Measurements from ENCODE around the gene SULT2B1. TPM values are rescaled to one million over a fixed set of nuclear protein-coding genes. Genes with fewer than 3 reads are reported as not detected.
A peak's percentile ranks its signal among the peaks of the same experiment; 100 is the strongest.

SULT2B1 gene
- total RNA-seq, 2 donors from 2014 or later: 1.4 to 7.7 TPM

DNA sequence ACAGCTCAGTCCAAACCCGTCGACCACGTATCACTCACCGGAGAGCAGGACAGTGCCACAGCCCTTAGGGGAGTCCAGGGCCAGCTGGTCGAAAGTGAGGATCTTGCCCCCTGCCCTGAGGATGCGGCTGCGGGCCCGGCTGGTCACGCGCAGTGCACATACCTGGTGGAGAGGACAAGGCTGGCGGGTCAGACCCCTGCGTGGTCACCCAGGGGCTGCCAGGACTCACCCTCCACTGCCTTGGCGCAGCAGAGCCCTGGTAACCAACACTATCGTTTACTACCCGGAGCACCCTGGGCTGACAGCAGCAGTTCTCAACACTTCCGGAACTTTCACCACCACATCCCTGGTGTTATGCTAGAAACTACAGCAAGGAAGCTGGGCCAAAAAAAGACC lies 64.1 kb downstream of the SULT2B1 start:
- Histone ChIP-seq H3K9ac (ENCODE audit: low read depth in 2 of 2, low read length in 2 of 2) (peak overlapping the region; percentile 45 to 100), H3K27ac (peak overlapping the region; percentile 93), H3K9me3 (no peaks in the 10 kb centered on the region), H3K36me3 (peaks cover 4% of the 10 kb centered on the region), H3K4me1 (peaks cover 17% of the 10 kb centered on the region), H3K4me3 (no peak overlapping the region), H3K27me3 (no peaks in the 10 kb centered on the region)
- TF ChIP-seq, protein P1, sequence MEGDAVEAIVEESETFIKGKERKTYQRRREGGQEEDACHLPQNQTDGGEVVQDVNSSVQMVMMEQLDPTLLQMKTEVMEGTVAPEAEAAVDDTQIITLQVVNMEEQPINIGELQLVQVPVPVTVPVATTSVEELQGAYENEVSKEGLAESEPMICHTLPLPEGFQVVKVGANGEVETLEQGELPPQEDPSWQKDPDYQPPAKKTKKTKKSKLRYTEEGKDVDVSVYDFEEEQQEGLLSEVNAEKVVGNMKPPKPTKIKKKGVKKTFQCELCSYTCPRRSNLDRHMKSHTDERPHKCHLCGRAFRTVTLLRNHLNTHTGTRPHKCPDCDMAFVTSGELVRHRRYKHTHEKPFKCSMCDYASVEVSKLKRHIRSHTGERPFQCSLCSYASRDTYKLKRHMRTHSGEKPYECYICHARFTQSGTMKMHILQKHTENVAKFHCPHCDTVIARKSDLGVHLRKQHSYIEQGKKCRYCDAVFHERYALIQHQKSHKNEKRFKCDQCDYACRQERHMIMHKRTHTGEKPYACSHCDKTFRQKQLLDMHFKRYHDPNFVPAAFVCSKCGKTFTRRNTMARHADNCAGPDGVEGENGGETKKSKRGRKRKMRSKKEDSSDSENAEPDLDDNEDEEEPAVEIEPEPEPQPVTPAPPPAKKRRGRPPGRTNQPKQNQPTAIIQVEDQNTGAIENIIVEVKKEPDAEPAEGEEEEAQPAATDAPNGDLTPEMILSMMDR (IDR thresholded peaks at IDR 0.05): no peak
- peak; percentile 33 for DNase-seq
- intact Hi-C loops (cut with DNase I): loop anchor here (10.0 kb wide), 1 partner anchor 291 kb away; the partner anchor contains the start of gene EMP3

DNA sequence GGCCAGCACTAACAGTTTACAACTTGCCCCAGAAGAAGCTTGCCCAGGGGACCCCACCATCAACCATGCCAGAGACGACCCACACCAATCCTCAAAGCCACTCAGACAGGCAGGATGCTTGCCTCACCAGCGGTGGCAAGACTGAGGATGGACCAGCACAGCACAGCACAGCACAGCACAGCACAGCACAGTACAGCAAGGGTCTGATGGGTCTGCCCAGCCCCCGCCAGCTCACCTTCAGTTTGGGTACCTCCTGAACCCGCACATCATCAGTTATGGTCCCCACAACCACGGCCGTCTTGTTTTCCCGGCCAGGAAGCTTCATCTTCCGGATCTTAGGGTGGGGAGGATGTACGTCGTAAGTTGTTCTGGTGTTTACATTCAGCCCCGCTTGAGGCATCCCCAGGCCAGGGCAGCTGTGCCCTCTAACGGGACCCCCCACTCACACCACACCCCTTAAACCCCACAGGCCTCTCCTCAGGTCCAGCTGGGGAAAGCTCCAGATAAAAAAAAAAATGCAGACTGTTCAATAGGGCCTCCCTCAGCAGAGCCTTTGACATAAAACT lies 64.6 kb downstream of the SULT2B1 start:
- Histone ChIP-seq H3K9me3 (no peaks in the 10 kb centered on the region), H3K36me3 (peaks cover 4% of the 10 kb centered on the region), H3K4me3 (peak overlapping the region; percentile 7), H3K27ac (peak overlapping the region; percentile 93), H3K9ac (ENCODE audit: low read depth in 2 of 2, low read length in 2 of 2) (peak overlapping the region; percentile 45 to 100), H3K27me3 (no peaks in the 10 kb centered on the region), H3K4me1 (peaks cover 17% of the 10 kb centered on the region)
- TF ChIP-seq, protein P1 (IDR thresholded peaks at IDR 0.05): no peak
- peak; percentile 40 for DNase-seq
- intact Hi-C loops (cut with DNase I): loop anchor here (10.0 kb wide), 1 partner anchor 292 kb away; the partner anchor contains the start of gene EMP3

DNA sequence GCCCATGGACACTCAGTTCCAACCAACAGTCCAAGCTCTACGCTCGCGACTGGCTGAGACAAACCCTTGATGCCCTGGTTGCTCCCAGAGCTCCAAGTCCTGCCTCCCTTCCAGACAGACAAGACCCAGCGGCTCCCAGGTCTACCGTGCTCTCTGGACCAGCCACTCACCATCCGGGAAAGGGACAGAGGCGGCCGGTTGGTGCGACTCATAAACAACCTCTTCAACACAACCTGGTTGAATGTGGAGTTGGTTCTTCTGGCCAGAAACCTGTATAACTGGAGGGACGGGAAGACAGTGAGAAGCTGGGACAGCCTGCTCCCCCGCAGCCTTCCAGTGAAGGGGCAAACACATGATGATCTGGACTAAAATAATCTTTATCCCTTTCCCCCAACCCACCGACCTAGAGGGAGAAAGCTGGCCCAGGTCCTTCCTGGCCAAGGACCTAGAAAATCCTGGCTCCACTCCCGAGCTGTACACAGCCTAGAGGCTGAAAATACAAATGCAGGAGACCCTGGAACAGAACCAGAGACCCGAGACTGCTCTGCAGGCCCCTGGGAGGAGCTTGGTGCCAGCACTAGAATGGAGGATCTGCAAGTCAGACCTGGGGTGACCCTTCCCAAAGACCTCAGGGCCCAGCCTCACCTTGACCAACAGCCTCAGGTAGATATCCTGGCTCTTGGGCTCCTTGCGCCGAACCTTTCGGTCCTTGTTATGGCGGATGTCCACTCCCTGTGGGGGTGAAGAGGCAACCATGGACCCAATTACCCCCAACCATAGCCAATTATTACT lies 65.4 kb downstream of the SULT2B1 start:
- Histone ChIP-seq H3K4me1 (peaks cover 17% of the 10 kb centered on the region), H3K36me3 (peaks cover 4% of the 10 kb centered on the region), H3K9me3 (no peaks in the 10 kb centered on the region), H3K27me3 (no peaks in the 10 kb centered on the region), H3K4me3 (peak overlapping the region; percentile 88), H3K9ac (ENCODE audit: low read depth in 2 of 2, low read length in 2 of 2) (peak overlapping the region; percentile 60 to 100), H3K27ac (peak overlapping the region; percentile 93)
- DNase-seq: peak; percentile 41
- intact Hi-C loops (cut with DNase I): loop anchor here (10.0 kb wide), 1 partner anchor 293 kb away; the partner anchor contains the start of gene EMP3
- TF ChIP-seq, protein P1 (IDR thresholded peaks at IDR 0.05): no peak

DNA sequence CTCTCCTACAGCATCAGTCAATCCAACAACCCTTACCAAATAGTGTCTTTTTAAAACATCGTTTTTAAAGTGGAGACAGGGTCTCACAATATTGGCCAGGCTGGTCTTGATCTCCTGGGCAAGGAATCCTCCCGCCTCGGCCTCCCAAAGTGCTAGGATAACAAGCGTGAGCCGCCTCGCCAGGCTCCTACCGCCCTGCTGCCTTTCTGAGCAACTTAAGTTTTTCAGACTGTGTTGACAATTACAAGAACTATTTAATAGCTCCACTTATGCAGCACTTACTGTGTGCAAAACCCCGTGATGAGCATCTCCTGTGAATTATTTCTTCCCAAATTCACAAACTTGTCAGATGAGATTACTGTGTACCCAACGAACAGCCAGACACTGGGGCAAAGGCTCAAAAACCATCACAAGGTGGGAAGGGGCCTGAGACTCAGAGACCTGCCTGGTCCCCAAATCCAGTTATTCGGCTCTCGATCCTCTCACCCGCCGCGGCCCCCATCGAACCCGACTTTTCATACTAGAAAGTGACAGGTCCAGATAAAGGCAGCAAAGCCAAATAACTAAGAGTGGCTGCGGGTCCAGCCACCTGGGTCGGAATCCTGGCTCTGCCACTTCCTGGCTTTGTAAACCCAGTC lies 66.4 kb downstream of the SULT2B1 start:
- intact Hi-C loops (cut with DNase I): loop anchor here (10.0 kb wide), 1 partner anchor 294 kb away; the partner anchor contains the start of gene EMP3
- Histone ChIP-seq H3K4me1 (peaks cover 17% of the 10 kb centered on the region), H3K36me3 (peaks cover 4% of the 10 kb centered on the region), H3K9me3 (no peaks in the 10 kb centered on the region), H3K4me3 (peak overlapping the region; percentile 88), H3K9ac (ENCODE audit: low read depth in 2 of 2, low read length in 2 of 2) (peak overlapping the region; percentile 60 to 100), H3K27me3 (no peaks in the 10 kb centered on the region), H3K27ac (peak overlapping the region; percentile 93)
- peak; percentile 37 for DNase-seq
- TF ChIP-seq, protein P1 (IDR thresholded peaks at IDR 0.05): no peak
